Activated T-cell treated with anti-CD3 and anti-CD28 coated beads, Interleukin-2, amount 50 U/mL, for 72 hours (primary cell): ENCODE measurements around the gene JPT1. TPM values are rescaled to one million over a fixed set of nuclear protein-coding genes. Genes with fewer than 3 reads are reported as not detected.
A peak's percentile ranks its signal among the peaks of the same experiment; 100 is the strongest.

ENCODE experiments used
- ATAC-seq, 2 donors: fragments of 150-1000 bp; cut with Tn5 transposase; replicated peaks in 1 of 2; 2 replicates each; pipeline ENCODE4 v1.10.0; 2021; ENCODE audit warnings: moderate library complexity in 2 of 2, mild to moderate bottlenecking in 1 of 2
- DNase-seq, 2 donors: peaks; one replicate each; pipeline ENCODE4 v3.0.0; 2021 to 2022; ENCODE audit warnings: mixed read lengths in 1 of 2
- H3K27ac Mint-ChIP-seq: one replicate; pipeline ENCODE4 v1.8.0; 2022; ENCODE audit warnings: mild to moderate bottlenecking, moderate library complexity, mixed read lengths
- H3K27me3 Mint-ChIP-seq: one replicate; pipeline ENCODE4 v1.8.0; 2022; ENCODE audit warnings: low read depth, mixed read lengths
- H3K36me3 Mint-ChIP-seq, 2 donors: one replicate each; pipeline ENCODE4 v1.8.0; 2022; ENCODE audit warnings: mixed read lengths in 2 of 2, mild to moderate bottlenecking in 1 of 2; ENCODE audit not compliant: insufficient read depth in 2 of 2
- H3K4me1 Mint-ChIP-seq: one replicate; pipeline ENCODE4 v1.8.0; 2022; ENCODE audit warnings: low read depth, mixed read lengths
- H3K4me3 Mint-ChIP-seq, 2 donors: one replicate each; pipeline ENCODE4 v1.8.0; 2022; ENCODE audit warnings: mild to moderate bottlenecking in 2 of 2, mixed read lengths in 2 of 2, moderate library complexity in 2 of 2
- H3K9me3 Mint-ChIP-seq, 2 donors: one replicate each; pipeline ENCODE4 v1.8.0; 2022; ENCODE audit warnings: mixed read lengths in 2 of 2
- total RNA-seq, 2 donors: library from RNA; stranded (reverse); gene quantifications; one replicate each; pipeline ENCODE4 v1.2.3, GENCODE V29; 2022

JPT1 gene
- total RNA-seq, 2 donors from 2014 or later, result 162 to 188 TPM

DNA sequence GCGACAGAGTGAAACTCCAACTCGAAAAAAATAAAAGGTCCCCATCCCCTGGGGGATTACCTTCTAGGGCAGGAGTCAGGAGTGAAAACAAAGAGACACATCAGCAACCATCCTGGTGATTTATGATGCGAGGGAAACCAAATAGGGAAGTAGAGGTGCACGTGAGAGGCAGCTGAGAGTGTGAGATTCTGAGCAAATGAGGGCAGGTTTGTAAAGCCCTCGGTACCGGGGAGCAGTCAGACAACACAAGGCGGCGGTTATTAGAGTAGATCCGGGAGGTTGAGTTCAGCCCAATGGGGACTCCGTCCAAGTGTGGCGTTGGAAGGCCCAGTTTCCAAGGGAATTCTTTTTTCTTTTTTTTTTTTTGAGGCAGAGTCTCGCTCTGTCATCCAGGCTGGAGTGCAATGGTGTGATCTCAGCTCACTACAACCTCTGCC, 51.9 kb downstream of the JPT1 start:
- Mint-ChIP-seq H3K27me3 (no peaks in the 10 kb centered on the region), H3K27ac (no peak overlapping the region), H3K36me3 (no peaks in the 10 kb centered on the region), H3K4me1 (peaks cover 6% of the 10 kb centered on the region), H3K9me3 (no peaks in the 10 kb centered on the region), H3K4me3 (no peak overlapping the region)
- DNase-seq (no peak), ATAC-seq (no peak)

DNA sequence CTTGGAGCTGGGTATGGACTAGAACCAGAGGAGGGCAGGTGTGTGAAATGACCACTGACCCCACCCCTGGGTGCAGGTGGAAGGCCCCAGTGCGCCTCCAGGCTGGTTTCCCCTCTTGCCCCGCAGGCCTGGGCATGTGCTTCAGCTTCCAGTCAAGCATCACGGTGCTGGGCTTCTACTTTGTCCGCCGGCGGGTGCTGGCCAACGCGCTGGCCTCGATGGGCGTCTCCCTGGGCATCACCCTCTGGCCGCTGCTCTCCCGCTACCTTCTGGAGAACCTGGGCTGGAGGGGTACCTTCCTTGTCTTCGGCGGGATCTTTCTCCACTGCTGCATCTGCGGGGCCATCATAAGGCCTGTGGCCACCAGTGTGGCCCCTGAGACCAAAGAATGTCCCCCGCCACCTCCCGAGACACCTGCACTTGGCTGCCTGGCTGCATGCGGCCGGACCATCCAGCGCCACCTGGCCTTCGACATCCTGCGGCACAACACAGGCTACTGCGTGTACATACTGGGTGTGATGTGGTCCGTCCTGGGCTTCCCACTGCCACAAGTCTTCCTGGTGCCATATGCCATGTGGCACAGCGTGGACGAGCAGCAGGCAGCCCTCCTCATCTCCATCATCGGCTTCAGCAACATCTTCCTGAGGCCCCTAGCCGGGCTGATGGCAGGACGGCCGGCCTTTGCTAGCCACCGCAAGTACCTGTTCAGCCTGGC, 54.3 kb downstream of the JPT1 start:
- H3K27ac Mint-ChIP-seq, result no peak overlapping the region

DNA sequence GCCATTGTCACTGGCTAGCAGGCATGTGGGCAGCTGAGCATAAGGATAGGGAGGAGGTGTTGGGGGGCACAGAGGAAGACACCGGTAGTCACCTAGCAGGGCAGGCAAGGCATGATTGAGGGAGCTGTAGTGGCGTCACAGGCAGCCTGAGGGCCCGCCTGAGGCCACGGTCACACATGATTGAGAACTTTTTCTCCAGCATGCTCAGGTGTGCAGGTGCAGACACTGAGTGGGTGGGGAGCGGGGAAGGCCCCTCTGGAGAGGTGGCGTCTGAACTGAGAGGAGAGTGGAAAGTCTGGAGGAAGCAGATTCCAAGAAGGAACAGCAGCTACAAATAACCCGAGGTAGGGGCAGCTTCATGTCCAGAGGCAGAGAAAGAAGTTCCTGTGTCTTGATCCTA, 55.5 kb downstream of the JPT1 start:
- no peaks in the 10 kb centered on the region for H3K36me3 Mint-ChIP-seq
- no peak overlapping the region for H3K4me3 Mint-ChIP-seq
- H3K4me1 Mint-ChIP-seq, result peaks cover 6% of the 10 kb centered on the region
- no peak overlapping the region for H3K27ac Mint-ChIP-seq
- H3K9me3 Mint-ChIP-seq, result no peaks in the 10 kb centered on the region
- DNase-seq (no peak), ATAC-seq (no peak)
- H3K27me3 Mint-ChIP-seq, result no peaks in the 10 kb centered on the region

More for the DNA sequence above, 54.3 kb downstream of the JPT1 start:
- DNase-seq (no peak), ATAC-seq (no peak)
- no peaks in the 10 kb centered on the region for H3K27me3 Mint-ChIP-seq
- no peaks in the 10 kb centered on the region for H3K36me3 Mint-ChIP-seq
- no peak overlapping the region for H3K4me3 Mint-ChIP-seq
- peaks cover 6% of the 10 kb centered on the region for H3K4me1 Mint-ChIP-seq
- no peaks in the 10 kb centered on the region for H3K9me3 Mint-ChIP-seq

DNA sequence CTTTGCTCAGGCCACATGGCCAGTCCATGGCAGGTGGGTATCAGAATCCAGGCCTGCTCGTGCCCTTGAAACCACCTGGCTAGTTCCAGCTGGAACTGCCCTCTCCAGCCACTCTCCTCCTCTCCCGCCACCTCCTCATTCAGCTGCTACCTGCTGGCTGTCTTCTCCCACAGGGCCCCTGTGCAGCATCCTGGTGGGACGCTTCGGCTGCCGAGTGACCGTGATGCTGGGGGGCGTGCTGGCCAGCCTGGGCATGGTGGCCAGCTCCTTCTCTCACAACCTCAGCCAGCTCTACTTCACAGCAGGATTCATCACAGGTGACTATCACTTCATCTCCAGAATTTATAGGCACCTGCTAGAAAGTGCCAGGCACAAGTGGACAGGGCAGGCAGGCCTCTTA, 56.4 kb downstream of the JPT1 start:
- Mint-ChIP-seq H3K9me3 (no peaks in the 10 kb centered on the region), H3K27me3 (no peaks in the 10 kb centered on the region), H3K4me1 (peaks cover 6% of the 10 kb centered on the region), H3K4me3 (no peak overlapping the region), H3K27ac (no peak overlapping the region), H3K36me3 (no peaks in the 10 kb centered on the region)
- DNase-seq, result no peak
- no peak for ATAC-seq

DNA sequence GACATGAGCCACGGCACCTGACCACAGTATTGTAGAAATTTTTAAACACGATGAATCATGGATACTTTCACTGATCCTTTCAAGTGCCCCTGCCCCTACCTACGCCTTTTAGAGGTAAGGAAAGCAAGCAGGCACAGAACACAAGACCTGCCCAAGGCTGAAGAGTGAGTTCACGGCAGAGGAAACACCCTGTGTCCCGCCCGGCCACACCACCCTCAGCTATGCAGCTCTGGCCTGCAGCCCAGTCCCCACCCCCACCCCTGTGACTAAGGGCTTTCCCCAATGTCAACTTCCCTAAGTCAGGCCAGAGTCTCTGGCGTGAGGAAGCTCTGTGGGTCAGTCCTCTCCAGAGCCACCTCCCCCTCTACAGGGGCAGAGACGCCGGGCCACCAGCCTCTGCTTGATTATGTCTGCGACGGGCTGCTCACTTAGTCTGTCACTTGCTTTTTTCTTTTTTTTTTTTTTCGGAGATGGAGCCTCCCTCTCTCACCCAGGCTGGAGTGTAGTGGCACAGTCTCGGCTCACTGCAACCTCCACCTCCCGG, 58.2 kb downstream of the JPT1 start:
- DNase-seq (no peak), ATAC-seq (no peak)
- Mint-ChIP-seq H3K27me3 (no peaks in the 10 kb centered on the region), H3K4me1 (peaks cover 12% of the 10 kb centered on the region), H3K27ac (no peak overlapping the region), H3K36me3 (no peaks in the 10 kb centered on the region), H3K4me3 (no peak overlapping the region), H3K9me3 (no peaks in the 10 kb centered on the region)

DNA sequence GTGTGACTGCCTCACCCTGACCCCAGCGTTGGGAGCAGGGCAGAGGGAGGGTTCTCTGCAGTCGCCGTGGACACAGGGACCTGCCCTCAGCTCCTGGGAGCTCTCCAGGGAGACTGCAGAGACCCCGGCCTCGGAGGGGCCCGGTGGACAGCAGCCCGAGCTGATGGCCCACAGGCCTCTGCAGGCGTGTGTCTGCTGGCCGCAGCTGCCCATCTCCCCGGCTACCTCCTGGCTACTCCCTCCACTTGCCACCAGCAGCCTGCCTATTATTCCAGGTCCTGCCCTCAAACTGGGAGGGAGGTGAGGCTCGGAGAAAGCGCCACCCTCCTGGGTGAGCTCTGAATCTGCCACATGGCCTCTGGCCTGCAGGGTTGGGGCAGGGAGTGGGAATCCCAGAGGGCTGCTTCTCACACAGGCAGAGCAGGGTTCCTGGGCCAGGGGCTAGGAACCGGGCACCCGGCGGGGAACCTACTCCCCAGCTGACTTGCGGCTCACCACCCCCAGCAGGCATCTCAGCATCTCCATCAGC, 59.4 kb downstream of the JPT1 start:
- Mint-ChIP-seq H3K9me3 (no peaks in the 10 kb centered on the region), H3K27ac (no peak overlapping the region), H3K4me3 (no peak overlapping the region), H3K36me3 (no peaks in the 10 kb centered on the region), H3K27me3 (no peaks in the 10 kb centered on the region), H3K4me1 (peaks cover 21% of the 10 kb centered on the region)
- DNase-seq (no peak), ATAC-seq (no peak)

DNA sequence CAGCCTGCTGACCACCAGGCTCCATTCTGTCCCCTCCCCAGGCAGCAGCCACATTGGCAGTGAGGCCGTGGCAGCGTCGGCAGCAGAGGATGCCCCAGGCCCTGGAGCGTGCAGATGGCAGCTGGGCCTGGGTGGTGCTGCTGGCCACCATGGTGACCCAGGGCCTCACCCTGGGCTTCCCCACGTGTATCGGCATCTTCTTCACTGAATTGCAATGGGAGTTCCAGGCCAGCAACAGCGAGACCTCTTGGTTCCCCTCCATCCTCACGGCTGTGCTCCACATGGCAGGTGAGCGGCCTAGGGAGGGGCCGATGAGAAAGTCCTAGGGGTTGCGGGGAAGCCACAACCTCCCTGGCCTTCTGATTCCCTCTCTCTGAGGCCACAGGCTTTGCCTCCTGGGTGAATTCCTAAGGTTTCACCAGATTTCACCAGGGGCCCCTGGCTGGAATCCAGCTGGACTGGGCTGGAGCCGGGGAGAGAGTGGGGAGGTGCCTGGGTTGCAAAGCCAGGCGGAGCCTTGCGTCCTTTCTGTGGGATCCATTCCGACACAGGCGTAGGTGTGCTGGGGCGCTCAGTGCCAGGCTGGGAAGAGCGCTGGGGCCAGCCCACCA, 60.7 kb downstream of the JPT1 start:
- DNase-seq (no peak), ATAC-seq (no peak)
- Mint-ChIP-seq H3K9me3 (no peaks in the 10 kb centered on the region), H3K27ac (no peak overlapping the region), H3K4me3 (no peak overlapping the region), H3K4me1 (peaks cover 34% of the 10 kb centered on the region), H3K36me3 (no peaks in the 10 kb centered on the region), H3K27me3 (no peaks in the 10 kb centered on the region)

DNA sequence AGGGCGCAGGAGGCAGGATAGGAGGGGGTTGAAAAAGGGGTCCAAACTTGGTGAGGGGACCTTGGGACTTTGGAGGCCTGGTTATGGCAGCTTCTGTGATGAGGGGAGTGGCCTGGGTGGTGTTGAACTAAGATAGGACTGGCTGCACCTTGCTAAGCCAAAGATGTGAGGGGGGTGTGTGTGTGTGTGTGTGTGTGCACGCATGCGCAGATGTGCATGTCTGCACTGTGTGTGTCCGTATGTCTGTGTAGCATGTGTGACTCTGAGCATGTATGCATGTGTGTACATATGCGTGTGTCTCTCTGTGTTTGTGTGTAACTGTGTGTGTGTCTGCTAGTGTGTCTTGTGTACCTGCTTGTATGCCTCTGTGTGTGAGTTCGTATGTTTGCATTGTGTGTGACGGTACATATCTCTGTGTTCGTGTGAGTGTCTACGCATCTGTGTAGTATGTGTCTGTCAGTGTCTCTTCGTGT, 62.4 kb downstream of the JPT1 start:
- H3K27ac Mint-ChIP-seq, result no peak overlapping the region

DNA sequence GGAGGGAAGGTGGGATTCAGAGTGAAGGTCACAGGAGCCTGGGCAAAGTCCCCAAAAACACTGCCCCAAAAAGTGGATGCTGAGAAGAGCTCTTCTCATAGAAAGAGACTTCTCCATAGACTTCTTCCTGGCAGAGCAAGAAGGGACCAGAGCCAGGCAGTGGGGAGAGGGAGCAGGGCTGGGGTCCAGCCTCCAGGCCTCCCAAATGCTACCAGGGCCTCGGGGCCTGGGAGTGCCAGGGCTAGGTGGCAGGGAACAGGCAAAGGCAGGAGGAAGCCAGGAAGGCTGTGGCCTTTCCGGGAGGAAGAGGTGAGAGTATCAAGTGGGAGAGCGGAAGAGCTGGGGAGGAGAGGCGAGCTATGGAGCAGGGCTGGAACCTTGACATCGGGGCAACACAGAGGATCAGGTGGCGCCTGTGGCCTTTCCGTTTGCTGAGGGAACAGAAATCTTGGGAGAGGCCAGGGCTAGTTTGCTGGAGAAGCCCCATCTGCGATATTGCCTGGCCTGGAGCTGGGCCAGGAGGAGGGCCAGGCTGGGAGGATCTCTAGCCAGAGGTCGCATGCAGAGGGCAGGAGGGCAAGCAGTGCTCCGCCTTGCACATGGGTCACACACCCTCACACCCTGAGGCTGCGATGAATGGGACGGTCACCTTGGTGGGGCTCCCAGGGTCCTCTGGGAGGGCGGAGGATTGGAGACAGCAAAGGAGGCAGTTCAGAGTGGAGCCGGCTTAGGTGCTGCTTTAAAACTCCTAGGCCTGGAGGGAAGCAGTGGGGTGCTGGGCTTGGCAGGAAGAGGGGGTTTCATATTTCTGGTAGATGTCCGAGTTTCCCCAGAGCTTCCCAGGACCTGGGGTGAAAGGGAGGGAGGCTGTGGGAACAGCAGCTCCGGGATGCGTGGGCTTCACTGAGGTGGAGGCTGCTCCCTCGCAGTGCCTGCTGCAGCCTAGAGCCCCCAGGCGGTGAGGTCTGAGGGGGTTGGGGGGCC, 63.1 kb downstream of the JPT1 start:
- Mint-ChIP-seq H3K36me3 (no peaks in the 10 kb centered on the region), H3K4me3 (no peak overlapping the region), H3K27me3 (no peaks in the 10 kb centered on the region), H3K4me1 (peaks cover 49% of the 10 kb centered on the region), H3K9me3 (no peaks in the 10 kb centered on the region), H3K27ac (peak overlapping the region; percentile 13)
- ATAC-seq, result no peak
- no peak for DNase-seq

More for the DNA sequence above, 62.4 kb downstream of the JPT1 start:
- ATAC-seq (no peak), DNase-seq (no peak)
- Mint-ChIP-seq H3K27me3 (no peaks in the 10 kb centered on the region), H3K36me3 (no peaks in the 10 kb centered on the region), H3K9me3 (no peaks in the 10 kb centered on the region), H3K4me1 (peaks cover 43% of the 10 kb centered on the region), H3K4me3 (no peak overlapping the region)

DNA sequence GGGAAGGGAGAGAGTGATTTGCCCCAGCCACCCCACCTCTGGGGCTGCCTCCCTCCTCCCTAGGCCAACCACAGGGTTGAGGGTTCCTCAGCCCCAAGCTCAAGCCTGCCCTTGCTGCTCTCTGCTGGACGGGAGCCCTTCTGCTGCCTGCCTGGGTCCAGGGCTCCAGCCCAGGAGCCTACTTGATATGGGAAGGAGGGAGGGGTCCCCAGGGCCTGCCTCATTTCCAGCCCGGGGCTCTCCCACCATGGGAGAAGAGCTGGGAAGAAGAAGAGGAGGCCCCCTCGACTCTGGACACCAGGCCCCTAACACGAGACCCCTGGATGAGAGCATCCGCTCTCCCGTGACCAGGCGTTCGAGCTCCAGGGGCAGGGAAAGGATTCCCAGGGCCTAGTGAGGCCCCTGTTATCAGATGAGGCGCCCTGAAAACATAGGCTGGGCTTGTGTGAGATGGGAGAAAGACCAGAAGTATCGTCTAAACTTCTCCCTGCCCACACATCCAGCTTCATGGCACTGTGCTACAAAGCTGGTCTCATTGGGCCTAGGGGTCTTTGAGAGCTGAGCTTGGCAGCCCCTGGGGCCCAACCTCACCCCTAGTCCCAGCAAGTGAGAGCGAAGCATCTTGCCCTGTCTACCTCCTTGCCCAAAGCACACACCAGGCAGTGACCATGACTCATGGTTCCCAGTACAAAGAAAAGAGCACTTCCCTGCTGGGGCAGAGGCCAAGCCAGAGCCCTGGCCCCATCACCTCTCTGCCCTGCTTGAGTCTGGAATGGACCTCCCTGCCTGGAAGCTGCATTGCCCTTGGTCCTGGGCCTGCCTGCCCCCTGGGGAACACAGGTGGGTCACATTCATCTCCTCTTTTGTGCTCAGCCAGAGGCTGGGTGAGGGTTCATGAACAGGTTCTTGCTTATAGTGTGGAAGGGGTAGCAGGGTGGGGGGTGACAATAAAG, 65.6 kb downstream of the JPT1 start:
- no peak for DNase-seq
- peak overlapping the region; percentile 75 to 91 for H3K4me3 Mint-ChIP-seq
- no peaks in the 10 kb centered on the region for H3K27me3 Mint-ChIP-seq
- peak; percentile 50 to 60 for ATAC-seq
- H3K9me3 Mint-ChIP-seq, result no peaks in the 10 kb centered on the region
- no peaks in the 10 kb centered on the region for H3K36me3 Mint-ChIP-seq
- no peak overlapping the region for H3K27ac Mint-ChIP-seq
- H3K4me1 Mint-ChIP-seq, result peaks cover 57% of the 10 kb centered on the region

DNA sequence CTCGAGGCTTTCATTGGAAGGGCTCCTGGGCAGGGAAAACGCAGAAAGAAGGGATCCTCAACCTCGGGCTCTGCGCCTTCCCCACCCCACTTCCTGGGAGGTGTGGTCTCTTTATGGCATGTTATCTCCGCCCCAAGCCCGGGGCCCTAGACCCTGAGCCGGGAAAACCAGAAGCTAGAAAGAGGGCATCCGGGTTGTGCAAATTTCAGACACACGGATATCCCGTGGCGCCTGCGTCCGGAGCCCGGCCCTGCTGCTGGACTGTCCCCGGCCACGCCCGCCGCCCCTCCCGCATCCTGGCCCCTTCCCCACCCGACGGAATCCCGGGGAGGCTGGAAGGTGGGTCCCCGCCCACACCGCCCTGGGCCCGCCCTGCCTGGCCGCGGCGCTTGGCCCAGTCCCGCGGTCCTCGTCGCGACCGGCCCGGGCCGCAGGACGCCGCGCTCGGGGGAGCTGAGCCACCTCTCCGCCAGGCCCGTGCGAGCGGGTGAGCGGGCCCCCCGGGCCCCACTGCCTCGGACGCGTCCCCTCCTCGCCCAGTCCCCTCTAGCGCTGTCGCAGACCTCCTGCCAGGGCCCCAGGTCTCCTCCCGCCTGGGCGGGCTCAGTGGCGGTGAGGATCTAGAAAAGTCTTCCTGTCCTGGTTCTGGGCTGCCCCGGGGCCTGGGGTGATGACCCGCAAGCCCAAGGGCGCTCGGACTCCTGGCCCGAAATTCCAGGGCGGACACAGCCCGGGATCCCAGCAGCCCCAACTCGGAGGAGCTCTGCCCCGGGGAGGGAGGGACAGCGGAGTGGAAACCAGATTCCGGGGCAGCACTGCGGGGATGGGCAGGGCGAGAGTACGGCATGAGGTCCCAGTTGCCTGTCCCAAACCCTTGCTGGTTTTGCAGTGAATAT, 66.5 kb downstream of the JPT1 start, which contains the start of gene SLC16A5:
Gene SLC16A5 (plus strand): TSS at position 397 of the 896 bp plus-strand sequence. CDS start 5,683 bp downstream, outside the sequence.
- no peaks in the 10 kb centered on the region for H3K36me3 Mint-ChIP-seq
- H3K4me3 Mint-ChIP-seq, result peak within 1 kb of the TSS; percentile 75 to 91
- no peak within 1 kb of the TSS for H3K27ac Mint-ChIP-seq
- peaks cover 58% of the 10 kb centered on the region for H3K4me1 Mint-ChIP-seq
- no peaks in the 10 kb centered on the region for H3K27me3 Mint-ChIP-seq
- H3K9me3 Mint-ChIP-seq, result no peaks in the 10 kb centered on the region
- ATAC-seq, result peak; percentile 68 to 82
- DNase-seq, result peak; percentile 58 to 62
